Tibial nerve (tissue), 4 donors: ENCODE data around the gene FOXQ1. TPM values are rescaled to one million over a fixed set of nuclear protein-coding genes. Genes with fewer than 3 reads are reported as not detected.

Experiments
- DNase-seq, 2 donors: peaks; one replicate each; pipeline ENCODE4 v3.0.0-alpha.2; 2019; ENCODE audit warnings: low spot score in 2 of 2
- H3K27ac ChIP-seq, 4 donors: fragments of 200-600 bp; sonication (generic) in 3 of 4; one replicate each; pipeline ENCODE4 v1.5.1; 2017 to 2019; ENCODE audit warnings: mild to moderate bottlenecking in 1 of 4
- H3K27me3 ChIP-seq, 2 donors: fragments of 200-600 bp; sonication (generic) in 1 of 2; one replicate each; pipeline versions ENCODE4 v1.5.1 to v1.6.0; 2017 to 2019
- H3K36me3 ChIP-seq, 3 donors: fragments of 200-600 bp; sonication (generic); one replicate each; pipeline ENCODE4 v1.5.1; 2018 to 2019
- H3K4me1 ChIP-seq, 4 donors: fragments of 200-600 bp; sonication (generic) in 3 of 4; one replicate each; pipeline ENCODE4 v1.5.1; 2017 to 2019
- H3K4me3 ChIP-seq, 4 donors: fragments of 200-600 bp; sonication (generic) in 3 of 4; one replicate each; pipeline ENCODE4 v1.5.1; 2017 to 2019; ENCODE audit warnings: mild to moderate bottlenecking in 1 of 4, moderate library complexity in 1 of 4
- H3K9me3 ChIP-seq, 4 donors: fragments of 200-600 bp; sonication (generic) in 3 of 4; one replicate each; pipeline ENCODE4 v1.5.1; 2017 to 2019
- CTCF ChIP-seq, 5 experiments: fragments of 200-600 bp in 3 of 5; fragments of 450-650 bp in 2 of 5; sonication (generic) in 3 of 5; IDR thresholded peaks; one replicate each; pipeline ENCODE4 v1.5.1; 2016 to 2019; ENCODE audit warnings: antibody characterized with exemption in 5 of 5, mild to moderate bottlenecking in 3 of 5, moderate library complexity in 2 of 5
- EP300 ChIP-seq, 2 donors: sonication (generic); formaldehyde crosslinking; IDR thresholded peaks; one replicate each; pipeline ENCODE4 v1.6.1; 2017; ENCODE audit warnings: antibody characterized with exemption in 2 of 2, mild to moderate bottlenecking in 1 of 2
- POLR2A ChIP-seq, 2 donors: fragments of 450-650 bp; IDR thresholded peaks; one replicate each; pipeline ENCODE4 v1.6.1; 2017; ENCODE audit warnings: antibody characterized with exemption in 2 of 2, mild to moderate bottlenecking in 2 of 2, moderate library complexity in 2 of 2
- WGBS, 2 donors: methylation state at CpG; one replicate each; pipeline ENCODE4 v1.1.5; 2018; 5-methylcytosine and 5-hydroxymethylcytosine counted together
- total RNA-seq, 4 donors: library from RNA; depleted of rRNA; stranded (reverse); fragments of >200 nt; gene quantifications; one replicate each; pipeline ENCODE4 v1.1.0, GENCODE V29; 2016

The FOXQ1 gene
- total RNA-seq, 4 donors from 2014 or later, result 0.21 to 0.59 TPM; not detected in 2

GRCh38 chr6:1335367-1336037 lies 23.6 kb downstream of the FOXQ1 start:
- peaks cover 0 to 11% (median 0%) of the 10 kb centered on the region in 4 donors for H3K4me1 ChIP-seq
- WGBS, 2 donors, result 48 to 49% methylated on average over 14 of the region's 14 CpGs
- no peaks in the 10 kb centered on the region for H3K36me3 ChIP-seq
- no peak for DNase-seq
- H3K27me3 ChIP-seq, result no peaks in the 10 kb centered on the region
- H3K9me3 ChIP-seq, result peaks cover 0 to 6% (median 0%) of the 10 kb centered on the region in 4 donors
- TF ChIP-seq CTCF (IDR thresholded peaks at IDR 0.05), result no peak
- TF ChIP-seq POLR2A (IDR thresholded peaks at IDR 0.05), result no peak
- no peak for TF ChIP-seq EP300 (IDR thresholded peaks at IDR 0.05)
- H3K27ac ChIP-seq, result no peak overlapping the region
- H3K4me3 ChIP-seq, result no peak overlapping the region

- peaks cover 0 to 11% (median 0%) of the 10 kb centered on the region in 4 donors for H3K4me1 ChIP-seq
- TF ChIP-seq POLR2A (IDR thresholded peaks at IDR 0.05), result no peak
- TF ChIP-seq CTCF (IDR thresholded peaks at IDR 0.05), result no peak
- TF ChIP-seq EP300 (IDR thresholded peaks at IDR 0.05), result no peak
- H3K36me3 ChIP-seq, result no peaks in the 10 kb centered on the region
- no peak overlapping the region for H3K27ac ChIP-seq
- DNase-seq, result no peak
- no peaks in the 10 kb centered on the region for H3K27me3 ChIP-seq
- 95 to 97% methylated on average over 5 of the region's 5 CpGs for WGBS, 2 donors
- H3K9me3 ChIP-seq, result no peaks in the 10 kb centered on the region
- H3K4me3 ChIP-seq, result no peak overlapping the region
These were observed 24.4 kb downstream of the FOXQ1 start for GRCh38 chr6:1336246-1336843.

- no peaks in the 10 kb centered on the region for H3K36me3 ChIP-seq
- TF ChIP-seq POLR2A (IDR thresholded peaks at IDR 0.05), result no peak
- TF ChIP-seq EP300 (IDR thresholded peaks at IDR 0.05), result no peak
- no peak for TF ChIP-seq CTCF (IDR thresholded peaks at IDR 0.05)
- no peak overlapping the region for H3K27ac ChIP-seq
- no peaks in the 10 kb centered on the region for H3K27me3 ChIP-seq
- no peak for DNase-seq
- H3K4me3 ChIP-seq, result no peak overlapping the region
- WGBS, 2 donors, result 87 to 93% methylated on average over 3 of the region's 3 CpGs
- no peaks in the 10 kb centered on the region for H3K9me3 ChIP-seq
- H3K4me1 ChIP-seq, result peaks cover 0 to 11% (median 0%) of the 10 kb centered on the region in 4 donors
These were observed 25.9 kb downstream of the FOXQ1 start for GRCh38 chr6:1337791-1338190.

GRCh38 chr6:1346101-1346500 lies 34.2 kb downstream of the FOXQ1 start:
- H3K27ac ChIP-seq, result no peak overlapping the region

More at GRCh38 chr6:1346101-1346500, 34.2 kb downstream of the FOXQ1 start:
- no peaks in the 10 kb centered on the region for H3K4me1 ChIP-seq
- H3K4me3 ChIP-seq, result no peak overlapping the region
- no peaks in the 10 kb centered on the region for H3K36me3 ChIP-seq
- DNase-seq, result no peak
- no peak for TF ChIP-seq EP300 (IDR thresholded peaks at IDR 0.05)
- no peak for TF ChIP-seq POLR2A (IDR thresholded peaks at IDR 0.05)
- TF ChIP-seq CTCF (IDR thresholded peaks at IDR 0.05), result no peak
- H3K27me3 ChIP-seq, result no peaks in the 10 kb centered on the region
- peaks cover 0 to 28% (median 10%) of the 10 kb centered on the region in 4 donors for H3K9me3 ChIP-seq
